PFSK-1 (cell line): ENCODE results near the gene ST7.

Experiments
- FOXP2 ChIP-seq: optimal IDR thresholded peaks from 2 replicates; pipeline ENCODE3; 2011; ENCODE audit warnings: borderline replicate concordance, control low read depth, inconsistent platforms; ENCODE audit not compliant: insufficient read depth; ENCODE audit errors: extremely low read length, extremely low read depth
- POLR2AphosphoS5 ChIP-seq: IDR thresholded peaks from 2 replicates; pipeline ENCODE4 v1.6.1; 2012; ENCODE audit warnings: low read depth, mild to moderate bottlenecking, control low read depth, low read length, moderate library complexity
- REST ChIP-seq, 2 experiments: IDR thresholded peaks; 2 replicates each; pipeline versions ENCODE4 v1.6.1 to v1.8.0; 2011 to 2012; ENCODE audit warnings: low read depth in 2 of 2, low read length in 2 of 2, control low read depth in 1 of 2, inconsistent platforms in 1 of 2, mild to moderate bottlenecking in 1 of 2, moderate library complexity in 1 of 2; ENCODE audit not compliant: insufficient read depth in 1 of 2
- SIN3A ChIP-seq: IDR thresholded peaks from 2 replicates; pipeline ENCODE4 v1.6.1; 2012; ENCODE audit warnings: mild to moderate bottlenecking, low read length, moderate library complexity, borderline replicate concordance; ENCODE audit not compliant: insufficient read depth
- TAF1 ChIP-seq: IDR thresholded peaks from 2 replicates; pipeline ENCODE4 v1.6.1; 2012; ENCODE audit warnings: low read length, control low read depth, borderline replicate concordance; ENCODE audit not compliant: insufficient read depth

ST7 gene

GRCh38 chr7:116986611-116987565, 33.6 kb downstream of the ST7 start:
- TF ChIP-seq FOXP2 (no peak), TAF1 (no peak), SIN3A (no peak), POLR2AphosphoS5 (no peak), REST (IDR thresholded peaks at IDR 0.05; ENCODE audit: insufficient read depth in 1 of 2, low read depth in 2 of 2, low read length in 2 of 2) (no peak)

DNA sequence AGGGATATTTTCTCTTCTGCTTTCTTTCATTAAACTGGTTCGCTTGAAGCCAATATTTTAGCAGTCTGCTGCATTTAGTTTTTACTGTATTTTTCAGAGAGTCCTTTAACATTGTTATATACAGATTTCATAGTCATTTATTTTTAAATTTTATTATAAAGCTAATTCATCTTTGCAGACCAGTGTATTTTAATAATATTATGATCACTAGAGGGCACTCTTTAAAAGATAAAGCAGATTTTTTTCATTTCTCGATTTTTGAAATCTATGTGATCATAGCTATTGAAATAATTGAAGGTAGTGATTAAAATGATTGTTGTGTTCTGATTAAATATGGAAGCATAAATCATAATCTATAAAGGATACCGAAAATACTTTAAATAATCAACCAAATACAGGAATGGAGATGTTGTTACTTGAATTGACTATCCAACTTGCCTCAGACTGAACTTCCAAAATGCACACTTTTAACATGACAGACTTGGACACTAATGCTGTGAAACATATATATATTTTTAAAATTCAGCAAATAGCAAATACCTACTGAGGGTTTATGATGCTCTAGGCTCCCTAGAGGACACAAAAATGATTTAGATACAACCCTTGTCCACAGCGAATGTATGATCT, 35.2 kb downstream of the ST7 start:
- no peak for TF ChIP-seq REST (IDR thresholded peaks at IDR 0.05; ENCODE audit: insufficient read depth in 1 of 2, low read depth in 2 of 2, low read length in 2 of 2)
- TF ChIP-seq SIN3A, result no peak
- TF ChIP-seq FOXP2, result no peak
- no peak for TF ChIP-seq TAF1
- no peak for TF ChIP-seq POLR2AphosphoS5

DNA sequence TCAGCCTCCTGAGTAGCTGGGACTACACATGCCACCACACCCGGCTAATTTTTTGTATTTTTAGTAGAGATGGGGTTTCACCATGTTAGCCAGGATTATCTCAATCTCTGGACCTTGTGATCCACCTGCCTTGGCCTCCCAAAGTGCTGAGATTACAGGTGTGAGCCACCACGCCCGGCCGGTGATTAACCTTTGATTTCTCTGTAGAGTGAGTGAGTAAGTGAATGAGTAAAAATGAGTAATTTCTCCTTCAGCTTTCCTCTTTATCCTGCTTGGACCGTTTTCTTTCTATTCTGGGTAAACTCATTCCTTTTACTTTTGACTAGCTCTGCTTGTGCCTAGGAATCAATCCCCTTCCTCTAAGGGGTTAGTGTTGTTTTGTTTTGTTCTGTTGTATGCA, 36.8 kb downstream of the ST7 start:
- TF ChIP-seq SIN3A (no peak), POLR2AphosphoS5 (no peak), TAF1 (no peak), REST (IDR thresholded peaks at IDR 0.05; ENCODE audit: insufficient read depth in 1 of 2, low read depth in 2 of 2, low read length in 2 of 2) (no peak), FOXP2 (no peak)

DNA sequence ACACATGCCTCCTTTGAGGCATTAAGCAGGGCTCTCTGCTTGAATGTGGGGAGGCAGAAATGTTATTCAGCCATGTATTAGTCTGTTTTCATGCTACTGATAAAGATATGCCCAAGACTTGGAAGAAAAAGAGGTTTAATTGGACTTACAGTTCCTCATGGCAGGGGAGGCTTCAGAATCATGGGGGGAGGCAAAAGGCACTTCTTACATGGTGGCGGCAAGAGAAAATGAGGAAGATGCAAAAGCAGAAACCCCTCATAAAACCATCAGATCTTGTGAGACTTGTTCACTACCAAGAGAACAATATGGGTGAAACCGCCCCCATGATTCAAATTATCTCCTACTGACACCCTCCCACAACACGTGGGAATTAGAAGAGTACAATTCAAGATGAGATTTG, 37.9 kb downstream of the ST7 start:
- no peak for TF ChIP-seq FOXP2
- no peak for TF ChIP-seq POLR2AphosphoS5
- TF ChIP-seq TAF1, result no peak
- no peak for TF ChIP-seq SIN3A
- no peak for TF ChIP-seq REST (IDR thresholded peaks at IDR 0.05; ENCODE audit: insufficient read depth in 1 of 2, low read depth in 2 of 2, low read length in 2 of 2)

DNA sequence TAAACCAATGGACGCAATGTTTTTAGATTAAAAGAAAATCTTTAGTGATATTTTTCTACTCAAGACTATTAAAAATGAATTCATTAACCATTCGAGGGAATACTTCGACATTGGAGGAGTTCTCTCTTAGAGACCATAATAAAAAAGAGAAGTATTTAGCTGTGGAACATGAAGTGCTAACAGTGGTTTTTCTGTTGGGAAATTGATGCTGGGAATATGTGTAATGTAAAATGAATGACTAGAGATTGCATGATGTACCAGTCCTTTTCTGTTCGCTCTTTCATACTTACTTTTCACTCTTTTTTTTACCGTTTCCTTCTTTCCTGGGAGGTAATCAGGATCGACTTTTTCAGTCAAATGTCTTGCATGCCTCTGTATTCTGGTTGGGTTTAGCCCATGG, 41.3 kb downstream of the ST7 start:
- TF ChIP-seq SIN3A (no peak), REST (IDR thresholded peaks at IDR 0.05; ENCODE audit: insufficient read depth in 1 of 2, low read depth in 2 of 2, low read length in 2 of 2) (no peak), POLR2AphosphoS5 (no peak), FOXP2 (no peak), TAF1 (no peak)
